BLaER1 (cell line): Measurements from ENCODE around the gene RGS14.
"Not testable (repeated sequence)": the region's sequence is repeated elsewhere in the genome, so short reads cannot be mapped to it uniquely, and the experiment has no call there.

Experiments
- H3K27ac ChIP-seq: shearing (Covaris generic); formaldehyde crosslinking; 2 replicates; pipeline ENCODE4 v1.8.1; 2022
- H3K27me3 ChIP-seq: shearing (Covaris generic); formaldehyde crosslinking; 2 replicates; pipeline ENCODE4 v1.8.1; 2022
- H3K36me3 ChIP-seq: shearing (Covaris generic); formaldehyde crosslinking; 2 replicates; pipeline ENCODE4 v1.8.1; 2022
- H3K4me1 ChIP-seq: shearing (Covaris generic); formaldehyde crosslinking; 2 replicates; pipeline ENCODE4 v1.8.1; 2022
- H3K4me2 ChIP-seq: shearing (Covaris generic); formaldehyde crosslinking; 2 replicates; pipeline ENCODE4 v1.8.1; 2022
- H3K4me3 ChIP-seq: shearing (Covaris generic); formaldehyde crosslinking; 2 replicates; pipeline ENCODE4 v1.8.1; 2022
- H3K9ac ChIP-seq: shearing (Covaris generic); formaldehyde crosslinking; 2 replicates; pipeline ENCODE4 v1.8.1; 2022
- H3K9me3 ChIP-seq: shearing (Covaris generic); formaldehyde crosslinking; 2 replicates; pipeline ENCODE4 v1.8.1; 2022
- H4K20me1 ChIP-seq: shearing (Covaris generic); formaldehyde crosslinking; 2 replicates; pipeline ENCODE4 v1.8.1; 2022
- Cebpa-rat ChIP-seq: shearing (Covaris generic); IDR thresholded peaks from 2 replicates; pipeline ENCODE4 v1.8.1; 2022

The RGS14 gene

DNA sequence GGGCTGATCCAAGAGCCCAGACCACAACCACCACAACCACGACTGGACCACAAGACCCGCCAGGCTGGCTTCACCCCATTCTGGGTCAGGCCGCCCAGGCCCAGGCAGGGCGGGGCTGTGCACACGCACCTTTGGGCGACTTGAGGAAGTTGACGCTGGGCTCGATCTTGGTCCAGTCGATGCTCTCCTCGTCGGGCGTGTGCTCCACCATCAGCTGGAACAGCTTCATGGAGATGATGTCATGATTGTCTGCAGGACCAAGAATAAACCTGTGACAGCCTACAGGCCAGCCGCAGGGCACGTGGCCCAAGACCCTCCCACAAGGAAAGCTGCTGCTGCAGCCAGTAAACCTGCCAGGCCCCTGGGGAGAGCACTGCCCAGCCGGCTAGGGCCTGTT lies 23.6 kb upstream of the RGS14 start:
- Histone ChIP-seq H3K27ac (peak overlapping the region; percentile 96), H3K9me3 (no peaks in the 10 kb centered on the region), H3K27me3 (no peaks in the 10 kb centered on the region), H3K9ac (peak overlapping the region; percentile 80), H3K4me3 (peak overlapping the region; percentile 58), H3K36me3 (peaks cover 63% of the 10 kb centered on the region), H4K20me1 (peaks cover 26% of the 10 kb centered on the region), H3K4me1 (peaks cover 100% of the 10 kb centered on the region), H3K4me2 (peak overlapping the region; percentile 96)
- no peak for TF ChIP-seq Cebpa-rat

DNA sequence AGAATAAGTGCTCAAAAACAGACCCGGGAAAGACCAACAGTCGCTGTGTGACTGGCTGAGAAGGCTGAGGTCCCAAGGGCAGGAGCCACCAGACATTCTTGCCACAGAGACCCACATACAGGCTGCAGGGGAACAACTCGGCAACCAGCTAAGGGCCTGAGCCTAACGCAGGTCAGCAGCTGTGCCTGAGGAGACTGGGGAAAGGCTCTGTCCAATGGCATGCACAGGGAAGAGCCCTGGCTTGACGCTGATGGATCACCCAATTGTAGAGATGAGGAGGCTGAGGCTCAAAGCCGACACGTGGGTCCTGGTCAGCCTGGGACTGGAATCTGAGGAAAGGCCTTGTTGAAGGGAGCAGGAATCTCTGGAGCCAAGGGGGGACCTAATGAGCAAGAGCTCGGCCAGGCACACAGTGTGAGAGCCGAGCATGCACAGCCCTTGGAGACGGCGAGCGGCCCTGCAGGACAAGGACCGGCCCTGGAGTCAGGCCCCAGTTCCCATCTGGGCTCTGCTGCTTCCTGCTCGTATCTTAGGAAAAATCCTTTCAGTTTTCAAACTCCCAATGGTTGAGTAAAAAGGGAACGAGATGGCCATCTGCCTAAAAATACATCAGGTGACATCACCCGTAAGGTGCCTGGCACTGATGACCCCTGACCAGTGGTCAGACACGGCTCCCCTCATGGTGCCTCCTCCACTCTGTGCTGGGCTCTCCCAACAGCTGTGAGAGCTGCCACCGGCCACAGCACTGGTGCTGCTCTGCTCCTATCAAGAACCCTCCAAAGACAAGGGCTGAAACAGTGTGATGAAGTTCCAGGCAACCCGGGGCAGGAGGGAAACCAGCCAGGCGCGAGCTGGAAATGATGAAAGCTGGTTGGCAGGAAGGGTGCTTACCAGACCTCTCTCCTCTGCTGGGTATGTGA lies 22.7 kb upstream of the RGS14 start:
- TF ChIP-seq Cebpa-rat, result no peak
- Histone ChIP-seq H3K4me1 (peaks cover 100% of the 10 kb centered on the region), H3K27me3 (no peaks in the 10 kb centered on the region), H3K27ac (peak overlapping the region; percentile 96), H3K9ac (peak overlapping the region; percentile 80), H3K9me3 (no peaks in the 10 kb centered on the region), H4K20me1 (peaks cover 32% of the 10 kb centered on the region), H3K36me3 (peaks cover 57% of the 10 kb centered on the region), H3K4me3 (peak overlapping the region; percentile 58; the same call in 1 of the 2 replicates), H3K4me2 (peak overlapping the region; percentile 96)

- Histone ChIP-seq H3K27me3 (no peaks in the 10 kb centered on the region), H3K27ac (peak overlapping the region; percentile 96), H3K36me3 (peaks cover 60% of the 10 kb centered on the region), H3K9me3 (no peaks in the 10 kb centered on the region), H3K9ac (peak overlapping the region; percentile 80), H3K4me3 (no peak overlapping the region; the same call in 1 of the 2 replicates), H4K20me1 (peaks cover 32% of the 10 kb centered on the region), H3K4me1 (peaks cover 98% of the 10 kb centered on the region), H3K4me2 (peak overlapping the region; percentile 96)
- TF ChIP-seq Cebpa-rat, result no peak
Observed at GRCh38 chr5:177335701-177336065, 22.0 kb upstream of the RGS14 start.

DNA sequence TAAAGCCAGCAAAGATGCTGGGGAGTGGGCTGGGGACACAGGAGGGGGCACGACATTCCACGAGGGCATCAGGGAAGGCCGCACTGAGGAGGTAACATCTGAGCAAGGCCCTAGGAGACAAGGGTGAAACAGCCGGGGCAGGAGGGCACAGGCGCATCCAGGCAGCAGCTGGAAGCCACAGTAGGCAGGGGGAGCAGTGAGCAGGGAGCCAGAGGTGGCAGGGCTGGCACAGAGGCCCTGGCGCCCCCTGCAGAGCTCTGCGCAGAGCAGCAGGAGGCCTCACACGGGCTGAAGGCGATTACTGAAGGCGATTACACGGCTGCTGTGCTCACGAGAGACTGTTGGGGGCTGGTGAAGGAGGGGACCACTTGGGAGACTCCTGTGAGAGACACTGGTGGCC lies 21.6 kb upstream of the RGS14 start:
- H3K4me2 ChIP-seq, result peak overlapping the region; percentile 96
- peaks cover 32% of the 10 kb centered on the region for H4K20me1 ChIP-seq
- H3K9ac ChIP-seq, result peak overlapping the region; percentile 80
- peaks cover 94% of the 10 kb centered on the region for H3K4me1 ChIP-seq
- peaks cover 62% of the 10 kb centered on the region for H3K36me3 ChIP-seq
- peak overlapping the region; percentile 96 for H3K27ac ChIP-seq
- no peak for TF ChIP-seq Cebpa-rat
- no peaks in the 10 kb centered on the region for H3K27me3 ChIP-seq
- H3K9me3 ChIP-seq, result no peaks in the 10 kb centered on the region
- no peak overlapping the region; the same call in 1 of the 2 replicates for H3K4me3 ChIP-seq

DNA sequence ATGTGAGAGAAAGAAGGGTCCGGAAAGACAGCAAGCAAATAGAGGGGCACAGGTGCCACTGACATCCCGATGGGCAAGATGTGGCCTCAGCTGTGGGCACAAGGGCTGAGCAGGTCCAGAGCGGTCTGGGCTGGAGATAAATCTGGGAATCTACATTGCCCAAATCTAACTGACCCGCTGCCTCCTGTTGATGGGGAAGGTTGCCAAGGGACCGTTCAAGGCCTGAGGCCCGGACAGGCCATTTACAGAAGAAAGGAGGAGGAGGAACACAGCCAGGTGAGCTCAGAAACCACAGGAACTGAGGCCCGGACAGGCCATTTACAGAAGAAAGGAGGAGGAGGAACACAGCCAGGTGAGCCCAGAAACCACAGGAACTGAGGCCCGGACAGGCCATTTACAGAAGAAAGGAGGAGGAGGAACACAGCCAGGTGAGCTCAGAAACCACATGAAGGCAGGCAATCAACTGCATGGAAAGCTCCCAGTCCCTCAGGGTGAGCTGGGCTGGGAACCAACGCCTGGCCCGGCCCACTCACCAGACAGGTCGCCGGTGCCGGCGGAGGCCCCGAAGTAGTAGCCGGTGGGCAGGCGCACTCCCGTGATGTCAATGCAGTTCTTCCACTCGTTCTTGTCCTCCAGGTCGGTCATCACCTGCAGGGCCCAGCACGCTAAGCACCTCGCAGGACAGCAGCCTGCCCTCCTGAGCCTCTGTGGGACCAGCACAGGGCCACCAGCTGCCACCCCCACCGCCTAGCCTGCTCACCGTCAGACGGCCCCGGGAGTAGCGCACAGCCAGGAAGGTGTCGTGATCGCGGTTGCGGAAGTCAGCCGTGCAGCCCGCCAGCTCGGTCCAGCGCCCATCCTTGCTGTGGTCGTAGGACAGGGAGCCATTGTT lies 20.9 kb upstream of the RGS14 start:
- H3K9ac ChIP-seq, result 0 out of 2 replicates have a peak overlapping the region, but pooled peaks have one; percentile 37
- no peaks in the 10 kb centered on the region for H3K27me3 ChIP-seq
- H3K9me3 ChIP-seq, result no peaks in the 10 kb centered on the region
- H3K4me2 ChIP-seq, result peak overlapping the region; percentile 96
- H3K4me3 ChIP-seq, result no peak overlapping the region
- no peak for TF ChIP-seq Cebpa-rat
- H3K27ac ChIP-seq, result peak overlapping the region; percentile 96
- H3K36me3 ChIP-seq, result peaks cover 69% of the 10 kb centered on the region
- H4K20me1 ChIP-seq, result peaks cover 32% of the 10 kb centered on the region
- H3K4me1 ChIP-seq, result peaks cover 87% of the 10 kb centered on the region

- Histone ChIP-seq H3K27ac (peak overlapping the region; percentile 96), H3K9me3 (no peaks in the 10 kb centered on the region), H3K36me3 (peaks cover 80% of the 10 kb centered on the region), H3K9ac (peak overlapping the region; percentile 62), H4K20me1 (peaks cover 32% of the 10 kb centered on the region), H3K4me3 (no peak overlapping the region), H3K27me3 (no peaks in the 10 kb centered on the region), H3K4me2 (peak overlapping the region; percentile 96), H3K4me1 (peaks cover 71% of the 10 kb centered on the region)
- no peak for TF ChIP-seq Cebpa-rat
Observed at GRCh38 chr5:177338251-177339106, 19.2 kb upstream of the RGS14 start.

- no peak for TF ChIP-seq Cebpa-rat
- Histone ChIP-seq H3K27me3 (no peaks in the 10 kb centered on the region), H3K36me3 (peaks cover 82% of the 10 kb centered on the region), H3K4me3 (no peak overlapping the region), H3K4me2 (peak overlapping the region; percentile 96), H3K27ac (peak overlapping the region; percentile 96), H4K20me1 (peaks cover 32% of the 10 kb centered on the region), H3K4me1 (peaks cover 64% of the 10 kb centered on the region), H3K9ac (peak overlapping the region; percentile 62), H3K9me3 (no peaks in the 10 kb centered on the region)
Observed at GRCh38 chr5:177339107-177339638, 18.6 kb upstream of the RGS14 start.

- H3K36me3 ChIP-seq, result peaks cover 80% of the 10 kb centered on the region
Observed at GRCh38 chr5:177343000-177343399, 14.7 kb upstream of the RGS14 start.

GRCh38 chr5:177343777-177344176 lies 13.9 kb upstream of the RGS14 start:
- H4K20me1 ChIP-seq, result peaks cover 49% of the 10 kb centered on the region
- H3K9me3 ChIP-seq, result no peaks in the 10 kb centered on the region
- no peak overlapping the region for H3K4me3 ChIP-seq
- peaks cover 36% of the 10 kb centered on the region for H3K4me1 ChIP-seq
- H3K9ac ChIP-seq, result no peak overlapping the region
- peaks cover 75% of the 10 kb centered on the region for H3K36me3 ChIP-seq
- no peak for TF ChIP-seq Cebpa-rat
- no peak overlapping the region for H3K27ac ChIP-seq
- no peak overlapping the region for H3K4me2 ChIP-seq
- no peaks in the 10 kb centered on the region for H3K27me3 ChIP-seq

More at GRCh38 chr5:177343000-177343399, 14.7 kb upstream of the RGS14 start:
- not testable (repeated sequence) for H3K9ac ChIP-seq, H3K4me3 ChIP-seq, H3K4me2 ChIP-seq, H3K27me3 ChIP-seq, H3K27ac ChIP-seq, H3K9me3 ChIP-seq
- H3K4me1 ChIP-seq, result peaks cover 36% of the 10 kb centered on the region
- H4K20me1 ChIP-seq, result peaks cover 49% of the 10 kb centered on the region
